SU-DHL-6 (cell line): Measurements from ENCODE around the gene PRAMEF8.
"Not testable (repeated sequence)": the region's sequence is repeated elsewhere in the genome, so short reads cannot be mapped to it uniquely, and the experiment has no call there.

Experiments used
- CTCF ChIP-seq: fragments of 200-600 bp; sonication (generic); IDR thresholded peaks from one replicate; pipeline ENCODE4 v1.5.1; 2017; ENCODE audit warnings: antibody characterized with exemption, mild to moderate bottlenecking, low read length, moderate library complexity; ENCODE audit not compliant: insufficient read depth, poor library complexity, severe bottlenecking
- EZH2phosphoT487 ChIP-seq: fragments of 200-600 bp; sonication (generic), shearing (Covaris generic); conservative IDR thresholded peaks from 2 replicates; pipeline ENCODE4 v1.6.1; 2018; ENCODE audit warnings: mild to moderate bottlenecking, antibody characterized with exemption, low read length, moderate library complexity, mixed read lengths

- TF ChIP-seq CTCF, EZH2phosphoT487: not testable (repeated sequence)
Measured at GRCh38 chr1:13265124-13265523, 19.8 kb downstream of the PRAMEF8 start.
